ENCODE measurements around the gene ADCY5. TPM values are rescaled to one million over a fixed set of nuclear protein-coding genes. Genes with fewer than 3 reads are reported as not detected.

Gene ADCY5
- total RNA-seq, 1 donor, result under 0.01 TPM

GRCh38 chr3:123385499-123385898 is 63.4 kb downstream of the ADCY5 start:
- no peak for TF ChIP-seq CTCF (IDR thresholded peaks at IDR 0.05; ENCODE audit: insufficient read depth, low read length)
- no peak for DNase-seq (ENCODE audit: low read depth)
- H3K4me3 ChIP-seq (ENCODE audit: low read depth, low read length), result no peak overlapping the region

DNA sequence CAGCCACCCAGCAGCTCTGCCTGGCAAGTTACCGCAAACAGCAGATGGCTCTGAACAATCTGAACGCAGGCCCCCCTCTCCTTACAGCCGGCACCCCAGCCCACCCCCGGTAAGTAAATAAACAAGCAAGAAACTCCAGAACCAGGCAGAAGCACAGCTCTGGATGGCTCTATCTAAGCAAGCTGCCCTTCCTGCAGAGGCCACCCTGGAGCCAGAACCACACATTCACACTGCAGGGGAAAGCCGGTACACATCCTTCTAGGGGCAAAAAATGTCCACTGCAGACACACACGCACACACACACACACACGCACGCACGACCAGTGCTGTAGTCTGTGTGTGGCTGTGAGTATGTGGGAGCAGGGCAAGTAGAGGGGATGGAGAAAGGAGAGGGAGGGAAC is 63.9 kb downstream of the ADCY5 start:
- no peak overlapping the region for H3K4me3 ChIP-seq (ENCODE audit: low read depth, low read length)
- no peak for DNase-seq (ENCODE audit: low read depth)
- TF ChIP-seq CTCF (IDR thresholded peaks at IDR 0.05; ENCODE audit: insufficient read depth, low read length), result no peak

- DNase-seq (ENCODE audit: low read depth), result no peak
- TF ChIP-seq CTCF (IDR thresholded peaks at IDR 0.05; ENCODE audit: insufficient read depth, low read length), result no peak
- no peak overlapping the region for H3K4me3 ChIP-seq (ENCODE audit: low read depth, low read length)
These were observed 64.6 kb downstream of the ADCY5 start for GRCh38 chr3:123384256-123384655.

- TF ChIP-seq CTCF (IDR thresholded peaks at IDR 0.05; ENCODE audit: insufficient read depth, low read length), result no peak
- peak; percentile 9 for DNase-seq (ENCODE audit: low read depth)
- H3K4me3 ChIP-seq (ENCODE audit: low read depth, low read length), result no peak overlapping the region
These were observed 65.5 kb downstream of the ADCY5 start for GRCh38 chr3:123383091-123384053.

- H3K4me3 ChIP-seq (ENCODE audit: low read depth, low read length), result no peak overlapping the region
- no peak for DNase-seq (ENCODE audit: low read depth)
- TF ChIP-seq CTCF (IDR thresholded peaks at IDR 0.05; ENCODE audit: insufficient read depth, low read length), result no peak
These were observed 68.6 kb downstream of the ADCY5 start for GRCh38 chr3:123380261-123380660.

DNA sequence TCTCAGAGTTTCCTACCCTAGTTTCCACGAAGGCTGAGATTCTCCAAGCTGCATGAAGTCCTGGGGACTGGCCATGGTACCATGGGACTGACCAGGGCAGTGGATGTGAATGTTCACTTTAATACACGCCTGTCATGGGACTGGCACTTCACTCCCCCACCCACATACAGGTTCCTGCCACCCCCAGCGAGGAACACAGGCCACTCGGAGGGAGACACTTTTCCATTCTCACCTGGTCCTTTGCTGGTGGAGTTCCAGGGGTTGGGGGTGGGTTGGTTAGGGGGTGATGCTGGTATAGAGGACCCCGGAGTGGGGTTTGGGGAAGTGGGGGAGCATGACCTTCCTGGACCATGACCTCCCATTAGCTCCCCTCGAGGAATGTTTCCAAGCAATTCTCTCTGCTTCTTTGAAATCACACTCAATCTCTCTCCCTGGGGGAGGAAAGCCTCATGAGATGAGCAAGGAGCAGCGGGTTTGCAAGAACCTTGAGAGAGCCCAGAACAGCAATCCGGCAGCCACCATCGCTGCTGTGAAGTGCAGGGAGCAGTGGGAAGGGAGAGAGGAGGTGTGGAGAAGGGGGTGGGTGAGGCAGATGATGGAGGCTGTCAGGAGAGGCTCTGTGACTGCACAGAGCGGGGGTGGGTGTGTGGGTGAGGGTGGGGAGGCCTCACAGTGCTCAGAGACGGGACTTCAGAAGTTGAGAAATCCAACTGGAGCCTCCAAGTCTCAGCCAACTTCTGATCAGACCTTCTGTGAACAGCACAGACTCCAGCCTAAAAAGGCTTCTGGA is 69.7 kb downstream of the ADCY5 start:
- no peak overlapping the region for H3K4me3 ChIP-seq (ENCODE audit: low read depth, low read length)
- no peak for DNase-seq (ENCODE audit: low read depth)
- no peak for TF ChIP-seq CTCF (IDR thresholded peaks at IDR 0.05; ENCODE audit: insufficient read depth, low read length)

Measured in fibroblast of the aortic adventitia (primary cell).